ENCODE measurements around the gene GJA10. TPM values are rescaled to one million over a fixed set of nuclear protein-coding genes. Genes with fewer than 3 reads are reported as not detected.

Gene GJA10
- total RNA-seq, 1 donor from 2014 or later, result not detected

DNA sequence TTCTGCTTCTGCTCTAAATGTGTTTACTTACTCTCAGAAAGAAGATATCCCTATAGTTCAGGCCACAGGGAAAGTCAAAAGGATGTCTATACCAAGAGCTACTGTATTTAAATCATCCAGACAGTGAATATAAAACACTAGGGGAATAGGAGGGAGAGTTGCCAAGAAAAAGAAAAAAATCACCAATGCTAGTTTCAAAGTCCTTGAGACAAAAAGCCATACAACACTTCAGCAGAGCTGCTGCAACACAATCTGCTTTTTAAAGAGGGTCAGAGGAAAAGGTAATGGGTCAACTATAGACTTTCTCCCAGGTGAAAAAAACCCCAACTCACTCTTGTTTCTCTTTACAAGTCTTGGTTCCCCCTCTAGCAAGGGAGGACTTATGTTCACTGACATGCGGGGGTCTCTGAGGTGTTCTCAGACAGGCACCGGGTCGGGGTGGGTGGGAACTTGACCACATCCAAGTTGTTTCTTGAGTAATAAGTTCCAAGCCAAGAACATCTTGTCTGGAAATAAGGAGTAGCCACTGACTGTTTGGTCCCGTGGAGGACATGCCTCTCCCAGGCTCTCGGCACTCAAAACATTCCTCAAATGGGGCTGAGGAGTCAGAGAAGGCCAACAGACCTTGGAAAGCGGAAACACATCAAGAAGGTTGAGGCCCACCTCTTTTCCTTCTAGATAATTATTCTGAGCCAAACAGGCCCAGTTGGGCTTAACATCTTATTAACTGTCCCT, 47.7 kb downstream of the GJA10 start:
- DNase-seq (ENCODE audit: low spot score), result no peak
- intact Hi-C loops (cut with DNase I), result loop anchor here (2.0 to 5.0 kb wide), 2 partner anchors 455 to 537 kb away; no protein-coding TSS in a partner anchor

DNA sequence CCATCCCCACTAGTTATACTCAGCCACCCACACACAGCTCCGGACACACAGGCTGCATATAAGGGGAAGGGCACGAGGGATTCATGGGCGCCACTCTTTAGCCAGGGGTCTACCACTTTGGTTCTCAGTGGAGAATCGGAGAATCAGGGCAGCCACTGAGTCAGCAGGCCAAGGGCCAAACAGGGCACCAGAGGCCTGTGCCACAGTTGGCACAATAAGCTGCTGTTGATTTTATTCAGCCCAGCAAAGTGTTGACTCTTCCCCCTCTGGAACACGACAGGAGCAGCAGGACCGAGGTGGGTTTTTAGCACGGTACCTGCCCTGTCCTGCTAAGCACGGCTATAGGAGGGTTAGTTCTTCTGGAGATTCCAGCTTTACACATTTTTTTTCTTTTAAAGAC, 48.3 kb downstream of the GJA10 start:
- intact Hi-C loops (cut with DNase I), result loop anchor here (5.0 kb wide), 1 partner anchor 455 kb away; no protein-coding TSS in a partner anchor
- no peak for DNase-seq (ENCODE audit: low spot score)

DNA sequence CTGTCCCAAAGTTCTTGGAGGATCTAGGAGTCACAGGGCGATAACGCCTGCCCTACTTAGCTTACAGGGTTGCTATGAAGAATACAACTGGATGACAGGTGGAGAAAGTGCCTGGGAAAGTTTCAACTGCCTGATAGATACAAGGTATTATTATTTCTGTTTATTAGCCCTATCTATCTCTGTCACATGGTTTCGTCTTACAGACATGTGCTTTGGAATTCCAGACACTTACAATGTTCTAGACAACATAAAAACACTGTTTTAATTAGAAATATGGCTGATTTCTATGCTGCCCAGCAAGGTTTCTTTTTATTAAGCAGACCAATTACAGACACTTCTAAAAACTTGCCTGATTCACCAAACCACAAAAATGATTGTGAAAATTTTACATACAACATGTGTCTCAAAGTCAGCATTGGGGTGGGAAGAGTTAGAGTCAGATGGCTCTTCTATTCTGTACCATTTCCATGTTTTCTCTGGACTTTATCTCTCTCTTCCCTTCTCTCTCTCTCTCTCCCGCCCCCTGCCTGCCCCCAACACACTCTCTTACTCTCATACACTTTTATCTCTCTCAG, 50.0 kb downstream of the GJA10 start:
- no peak for DNase-seq (ENCODE audit: low spot score)
- intact Hi-C loops (cut with DNase I), result loop anchor here (5.0 kb wide), 1 partner anchor 453 kb away; no protein-coding TSS in a partner anchor

DNA sequence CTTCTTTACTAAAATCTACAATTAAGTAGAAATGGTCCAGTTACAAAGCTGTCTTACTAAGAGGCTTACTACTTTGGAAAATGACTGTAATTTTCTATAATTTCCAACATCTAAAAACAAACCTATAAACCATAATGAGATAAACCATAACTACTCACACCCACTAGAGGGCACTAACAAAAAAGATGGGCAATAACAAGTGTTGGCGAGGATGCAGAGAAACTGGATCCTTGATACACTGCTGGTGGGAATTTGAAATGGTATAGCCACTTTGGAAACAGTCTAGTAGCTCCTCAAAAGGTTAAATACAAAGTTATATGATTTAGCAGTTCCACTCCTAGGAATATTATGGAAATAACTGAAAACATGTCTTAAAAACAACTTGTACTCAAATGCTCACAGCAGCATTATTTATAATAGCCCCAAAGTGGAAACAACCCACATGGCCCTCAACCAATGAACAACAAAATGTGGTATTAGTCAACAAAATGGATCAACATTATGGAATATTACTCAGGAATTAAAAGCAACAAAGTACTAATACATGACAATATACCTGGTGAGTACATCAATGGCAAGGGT, 50.6 kb downstream of the GJA10 start:
- no peak for DNase-seq (ENCODE audit: low spot score)
- intact Hi-C loops (cut with DNase I), result loop anchor here (5.0 kb wide), 1 partner anchor 452 kb away; no protein-coding TSS in a partner anchor

Other genes starting within 250 kb of the GJA10 start
- gene MDN1, start 74.7 kb upstream of the GJA10 start, total RNA-seq, result 21.1 TPM
- 11.6 TPM for gene CASP8AP2, start 64.6 kb upstream of the GJA10 start, total RNA-seq